HepG2 (cell line): ENCODE data around the gene TNFRSF18. TPM values are rescaled to one million over a fixed set of nuclear protein-coding genes. Genes with fewer than 3 reads are reported as not detected.

Experiments used
- ATAC-seq: fragments of 200-7000 bp; cut with Tn5 transposase; 3 replicates; pipeline ENCODE4 v1.9.1; 2020; ENCODE audit warnings: mild to moderate bottlenecking, moderate library complexity
- BruUV-seq: library from RNA; stranded (reverse); fragments of 400-500 nt; replicated peaks from 2 replicates; lab custom pipeline; 2021; lab: Mats Ljungman, UMichigan
- CTCF ChIA-PET: fragments of 300-600 bp; formaldehyde crosslinking; extraction: SDS; loops from one replicate; lab custom pipeline; 2021; ENCODE audit warnings: low total read pairs, inconsistent platforms, low intra/inter-chr PET ratio; lab: Yijun Ruan, JAX
- POLR2A ChIA-PET: fragments of 350-600 bp; sonication (Branson Sonifier 250); formaldehyde crosslinking; loops from one replicate; lab custom pipeline; 2020; ENCODE audit warnings: antibody characterized with exemption, inconsistent platforms; lab: Yijun Ruan, JAX
- DNase-seq: peaks from one replicate; pipeline ENCODE4 v3.0.0-alpha.2; 2015; ENCODE audit warnings: low spot score
- FAIRE-seq: peaks from 3 replicates; lab custom pipeline; 2011; peaks lifted over from hg19 to GRCh38; lab: Jason Lieb, UNC
- H2AFZ ChIP-seq: one replicate; pipeline ENCODE4 v1.6.1; 2011; ENCODE audit warnings: low read length, inconsistent platforms
- H3K27ac ChIP-seq: fragments of 300-600 bp; 3 replicates; pipeline ENCODE4 v1.8.0; 2011; ENCODE audit warnings: mixed run types, mild to moderate bottlenecking, mixed read lengths, low read length, inconsistent platforms; ENCODE audit not compliant: insufficient read depth; ENCODE audit errors: extremely low read length
- H3K27me3 ChIP-seq, 2 experiments: fragments of 200-600 bp in 1 of 2; 2 replicates in 1 of 2; 3 replicates in 1 of 2; pipeline versions ENCODE4 v1.6.0 to v1.8.0; 2011; ENCODE audit warnings: low read length in 2 of 2, mild to moderate bottlenecking in 2 of 2, moderate library complexity in 2 of 2, inconsistent platforms in 1 of 2; ENCODE audit not compliant: insufficient read depth in 2 of 2, control insufficient read depth in 1 of 2
- H3K36me3 ChIP-seq, 2 experiments: fragments of 200-600 bp in 1 of 2; replicated peaks in 1 of 2; 2 replicates in 1 of 2; 3 replicates in 1 of 2; pipeline versions ENCODE4 v1.5.1 to v1.8.0; 2011; ENCODE audit warnings: low read length in 2 of 2, inconsistent platforms in 1 of 2; ENCODE audit not compliant: insufficient read depth in 2 of 2, control insufficient read depth in 1 of 2
- H3K4me1 ChIP-seq: 2 replicates; pipeline ENCODE4 v1.5.1; 2012; ENCODE audit warnings: low read length, inconsistent platforms; ENCODE audit not compliant: insufficient read depth
- H3K4me2 ChIP-seq: 2 replicates; pipeline ENCODE4 v1.6.0; 2011; ENCODE audit warnings: low read depth, low read length, inconsistent platforms
- H3K4me3 ChIP-seq, 3 experiments: fragments of 200-600 bp in 1 of 3; sonication (generic), shearing (Covaris generic) in 1 of 3; replicated peaks in 1 of 3; 2 replicates each; pipeline ENCODE4 v1.5.1; 2011 to 2016; ENCODE audit warnings: low read length in 3 of 3, inconsistent platforms in 2 of 3, low read depth in 2 of 3, mild to moderate bottlenecking in 2 of 3, control low read depth in 1 of 3, mixed read lengths in 1 of 3; ENCODE audit not compliant: insufficient read depth in 1 of 3
- H3K79me2 ChIP-seq: one replicate; pipeline ENCODE4 v1.6.1; 2011; ENCODE audit warnings: low read length, inconsistent platforms; ENCODE audit not compliant: insufficient read depth
- H3K9ac ChIP-seq: 2 replicates; pipeline ENCODE4 v1.6.0; 2011; ENCODE audit warnings: mild to moderate bottlenecking, low read depth, low read length, inconsistent platforms; ENCODE audit not compliant: insufficient read depth
- H3K9me3 ChIP-seq: 2 replicates; pipeline ENCODE4 v1.5.1; 2012; ENCODE audit warnings: mild to moderate bottlenecking, low read length
- H4K20me1 ChIP-seq: 2 replicates; pipeline ENCODE4 v1.6.0; 2011; ENCODE audit warnings: inconsistent platforms, mild to moderate bottlenecking, low read length, moderate library complexity; ENCODE audit not compliant: insufficient read depth
- DR1 ChIP-seq: sonication (generic); formaldehyde crosslinking; IDR thresholded peaks from 2 replicates; pipeline ENCODE4 v1.8.0; 2021; ENCODE audit warnings: mild to moderate bottlenecking, missing genetic modification reagents, inconsistent platforms
- GATAD1 ChIP-seq: IDR thresholded peaks from 2 replicates; pipeline ENCODE4 v1.6.1; 2016; ENCODE audit warnings: missing genetic modification reagents, missing compliant biosample characterization
- GZF1 ChIP-seq: sonication (generic); formaldehyde crosslinking; IDR thresholded peaks from 2 replicates; pipeline ENCODE4 v1.5.1; 2020; ENCODE audit warnings: mild to moderate bottlenecking, missing genetic modification reagents
- HOXA3 ChIP-seq: sonication (generic); formaldehyde crosslinking; IDR thresholded peaks from 2 replicates; pipeline ENCODE4 v1.5.0; 2020; ENCODE audit warnings: missing genetic modification reagents
- MAFF ChIP-seq: IDR thresholded peaks from 2 replicates; pipeline ENCODE4 v1.6.1; 2011; ENCODE audit warnings: low read depth, low read length, improper control_type of control experiment
- POGZ ChIP-seq: sonication (generic); formaldehyde crosslinking; IDR thresholded peaks from 2 replicates; pipeline ENCODE4 v1.4.0; 2020; ENCODE audit warnings: mild to moderate bottlenecking, missing genetic modification reagents
- SMARCC2 ChIP-seq: fragments of 450-650 bp; IDR thresholded peaks from 2 replicates; pipeline ENCODE4 v1.6.1; 2017; ENCODE audit warnings: antibody characterized with exemption, mild to moderate bottlenecking
- TRIM24 ChIP-seq: sonication (generic); formaldehyde crosslinking; IDR thresholded peaks from 2 replicates; pipeline ENCODE4 v1.8.0; 2022; ENCODE audit warnings: mild to moderate bottlenecking, missing genetic modification reagents
- ZFP1 ChIP-seq: IDR thresholded peaks from 2 replicates; pipeline ENCODE4 v1.6.1; 2016
- ZFP36L1 ChIP-seq: sonication (generic); formaldehyde crosslinking; IDR thresholded peaks from 2 replicates; pipeline ENCODE4 v1.8.0; 2022; ENCODE audit warnings: mild to moderate bottlenecking, missing genetic modification reagents, moderate library complexity
- ZKSCAN8 ChIP-seq: IDR thresholded peaks from 2 replicates; pipeline ENCODE4 v1.6.1; 2016; ENCODE audit warnings: borderline replicate concordance, missing genetic modification reagents, missing compliant biosample characterization
- ZNF383 ChIP-seq: sonication (generic); formaldehyde crosslinking; IDR thresholded peaks from 2 replicates; pipeline ENCODE4 v1.4.0; 2020; ENCODE audit warnings: missing genetic modification reagents, mild to moderate bottlenecking, borderline replicate concordance
- ZNF572 ChIP-seq: sonication (generic); formaldehyde crosslinking; IDR thresholded peaks from 2 replicates; pipeline ENCODE4 v1.5.1; 2020; ENCODE audit warnings: mild to moderate bottlenecking, missing genetic modification reagents
- ZNF713 ChIP-seq: sonication (generic); formaldehyde crosslinking; IDR thresholded peaks from 2 replicates; pipeline ENCODE4 v1.4.0; 2020; ENCODE audit warnings: mild to moderate bottlenecking, missing genetic modification reagents
- WGBS: methylation state at CpG from one replicate; pipeline ENCODE4 v1.1.6; 2017; ENCODE audit warnings: low lambda C conversion rate; 5-methylcytosine and 5-hydroxymethylcytosine counted together
- in situ Hi-C: cut with HindIII; loops from 2 replicates; pipeline ENCODE4 v1.10.0; 2017; ENCODE audit warnings: low pct_unique_long_range_greater_than_20kb; ENCODE audit not compliant: extremely low pct_ligation_motif_present
- intact Hi-C: fragments of 100-400 bp; cut with micrococcal nuclease; formaldehyde crosslinking; loops from one replicate; pipeline ENCODE4 v1.10.0; 2022; ENCODE audit not compliant: unreplicated experiment
- polyA plus RNA-seq, 8 experiments: library from polyadenylated mRNA; depleted of rRNA in 3 of 8; stranded (reverse) in 7 of 8; unstranded in 1 of 8; fragments of >200 nt; fragmentation: Illumina TruSeq in 4 of 8; extraction: Trizol in 4 of 8; gene quantifications; 2 replicates each; pipeline versions ENCODE4 v1.2.1 to v1.2.3, GENCODE V29; 2011 to 2016; ENCODE audit warnings: low read depth in 4 of 8, missing spikeins in 1 of 8, mixed read lengths in 1 of 8; ENCODE audit not compliant: insufficient read depth in 1 of 8
- total RNA-seq, 5 experiments: library from RNA; depleted of rRNA; stranded (reverse); fragments of >200 nt; fragmentation: Illumina TruSeq; extraction: Trizol; gene quantifications; 2 replicates each; pipeline ENCODE4 v1.2.3, GENCODE V29; 2016; ENCODE audit warnings: low read depth in 1 of 5
- TF ChIP-seq, protein P1 (sequence below): IDR thresholded peaks from 2 replicates; pipeline ENCODE4 v1.6.1; 2016; ENCODE audit warnings: low read depth, missing genetic modification reagents, missing compliant biosample characterization
- TF ChIP-seq, protein P2 (sequence below): sonication (generic); formaldehyde crosslinking; IDR thresholded peaks from 2 replicates; pipeline ENCODE4 v1.9.0; 2021; ENCODE audit warnings: missing genetic modification reagents, mild to moderate bottlenecking, borderline replicate concordance
- TF ChIP-seq, protein P3 (sequence below): sonication (generic); formaldehyde crosslinking; IDR thresholded peaks from 2 replicates; pipeline ENCODE4 v1.4.0; 2020; ENCODE audit warnings: mild to moderate bottlenecking, missing genetic modification reagents

The TNFRSF18 gene
- total and polyA plus RNA-seq, 2 of the 13 experiments (the other 11 are each of a cell fraction or from before 2014, with no cell fraction given): not detected

DNA sequence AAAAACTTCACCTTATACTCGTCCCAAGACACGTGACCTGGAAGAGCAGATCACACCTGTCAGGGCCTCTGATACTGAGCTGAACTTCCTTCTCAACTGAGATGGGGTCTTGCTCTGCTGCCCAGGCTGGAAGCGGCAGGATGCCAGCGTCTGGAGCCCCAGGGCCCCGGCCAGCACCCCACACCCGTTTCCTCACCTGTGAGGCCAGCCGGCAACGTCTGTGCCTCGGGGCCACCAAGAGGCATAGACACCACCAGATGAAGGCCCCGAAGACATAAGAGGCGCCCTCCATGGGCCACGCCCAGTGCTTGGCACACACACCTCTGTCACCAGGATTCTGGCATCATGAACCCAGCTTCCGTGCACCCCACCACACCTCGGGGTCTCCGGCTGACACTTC is 16.9 kb upstream of the TNFRSF18 start:
- WGBS: 96% methylated on average over 8 of the region's 15 CpGs
- ATAC-seq (no peak), DNase-seq (no peak), FAIRE-seq (no peak)
- Histone ChIP-seq H3K4me1 (no peaks in the 10 kb centered on the region), H3K4me3 (no peak overlapping the region), H3K9ac (no peak overlapping the region), H3K4me2 (no peak overlapping the region), H3K36me3 (peaks cover 34 to 74% of the 10 kb centered on the region in 2 experiments), H3K79me2 (peaks cover 20% of the 10 kb centered on the region), H4K20me1 (0 out of 2 replicates have a peak, but pooled peaks cover 7% of the 10 kb centered on the region), H3K27me3 (no peaks in the 10 kb centered on the region), H3K9me3 (no peaks in the 10 kb centered on the region), H2AFZ (no peak overlapping the region), H3K27ac (no peak overlapping the region)
- ChIA-PET POLR2A (no interaction called here), CTCF (no interaction called here)
- intact Hi-C loops (no loop called here), in situ Hi-C loops (no loop called here)
- BruUV-seq: no TSS peak
- TF ChIP-seq POGZ (CRISPR knock-in tag) (no peak), TRIM24 (CRISPR knock-in tag) (no peak), MAFF (no peak), ZNF713 (CRISPR knock-in tag) (no peak), HOXA3 (no peak), ZKSCAN8 (CRISPR knock-in tag) (no peak), DR1 (no peak), SMARCC2 (no peak), GATAD1 (CRISPR knock-in tag) (no peak), ZNF572 (CRISPR knock-in tag) (no peak), ZNF383 (CRISPR knock-in tag) (no peak), GZF1 (CRISPR knock-in tag) (no peak), ZFP36L1 (no peak), ZFP1 (no peak)
- TF ChIP-seq, protein P1, sequence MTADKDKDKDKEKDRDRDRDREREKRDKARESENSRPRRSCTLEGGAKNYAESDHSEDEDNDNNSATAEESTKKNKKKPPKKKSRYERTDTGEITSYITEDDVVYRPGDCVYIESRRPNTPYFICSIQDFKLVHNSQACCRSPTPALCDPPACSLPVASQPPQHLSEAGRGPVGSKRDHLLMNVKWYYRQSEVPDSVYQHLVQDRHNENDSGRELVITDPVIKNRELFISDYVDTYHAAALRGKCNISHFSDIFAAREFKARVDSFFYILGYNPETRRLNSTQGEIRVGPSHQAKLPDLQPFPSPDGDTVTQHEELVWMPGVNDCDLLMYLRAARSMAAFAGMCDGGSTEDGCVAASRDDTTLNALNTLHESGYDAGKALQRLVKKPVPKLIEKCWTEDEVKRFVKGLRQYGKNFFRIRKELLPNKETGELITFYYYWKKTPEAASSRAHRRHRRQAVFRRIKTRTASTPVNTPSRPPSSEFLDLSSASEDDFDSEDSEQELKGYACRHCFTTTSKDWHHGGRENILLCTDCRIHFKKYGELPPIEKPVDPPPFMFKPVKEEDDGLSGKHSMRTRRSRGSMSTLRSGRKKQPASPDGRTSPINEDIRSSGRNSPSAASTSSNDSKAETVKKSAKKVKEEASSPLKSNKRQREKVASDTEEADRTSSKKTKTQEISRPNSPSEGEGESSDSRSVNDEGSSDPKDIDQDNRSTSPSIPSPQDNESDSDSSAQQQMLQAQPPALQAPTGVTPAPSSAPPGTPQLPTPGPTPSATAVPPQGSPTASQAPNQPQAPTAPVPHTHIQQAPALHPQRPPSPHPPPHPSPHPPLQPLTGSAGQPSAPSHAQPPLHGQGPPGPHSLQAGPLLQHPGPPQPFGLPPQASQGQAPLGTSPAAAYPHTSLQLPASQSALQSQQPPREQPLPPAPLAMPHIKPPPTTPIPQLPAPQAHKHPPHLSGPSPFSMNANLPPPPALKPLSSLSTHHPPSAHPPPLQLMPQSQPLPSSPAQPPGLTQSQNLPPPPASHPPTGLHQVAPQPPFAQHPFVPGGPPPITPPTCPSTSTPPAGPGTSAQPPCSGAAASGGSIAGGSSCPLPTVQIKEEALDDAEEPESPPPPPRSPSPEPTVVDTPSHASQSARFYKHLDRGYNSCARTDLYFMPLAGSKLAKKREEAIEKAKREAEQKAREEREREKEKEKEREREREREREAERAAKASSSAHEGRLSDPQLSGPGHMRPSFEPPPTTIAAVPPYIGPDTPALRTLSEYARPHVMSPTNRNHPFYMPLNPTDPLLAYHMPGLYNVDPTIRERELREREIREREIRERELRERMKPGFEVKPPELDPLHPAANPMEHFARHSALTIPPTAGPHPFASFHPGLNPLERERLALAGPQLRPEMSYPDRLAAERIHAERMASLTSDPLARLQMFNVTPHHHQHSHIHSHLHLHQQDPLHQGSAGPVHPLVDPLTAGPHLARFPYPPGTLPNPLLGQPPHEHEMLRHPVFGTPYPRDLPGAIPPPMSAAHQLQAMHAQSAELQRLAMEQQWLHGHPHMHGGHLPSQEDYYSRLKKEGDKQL (CRISPR knock-in tag): no peak
- TF ChIP-seq, protein P2, sequence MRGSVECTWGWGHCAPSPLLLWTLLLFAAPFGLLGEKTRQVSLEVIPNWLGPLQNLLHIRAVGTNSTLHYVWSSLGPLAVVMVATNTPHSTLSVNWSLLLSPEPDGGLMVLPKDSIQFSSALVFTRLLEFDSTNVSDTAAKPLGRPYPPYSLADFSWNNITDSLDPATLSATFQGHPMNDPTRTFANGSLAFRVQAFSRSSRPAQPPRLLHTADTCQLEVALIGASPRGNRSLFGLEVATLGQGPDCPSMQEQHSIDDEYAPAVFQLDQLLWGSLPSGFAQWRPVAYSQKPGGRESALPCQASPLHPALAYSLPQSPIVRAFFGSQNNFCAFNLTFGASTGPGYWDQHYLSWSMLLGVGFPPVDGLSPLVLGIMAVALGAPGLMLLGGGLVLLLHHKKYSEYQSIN (CRISPR knock-in tag): no peak
- TF ChIP-seq, protein P3, sequence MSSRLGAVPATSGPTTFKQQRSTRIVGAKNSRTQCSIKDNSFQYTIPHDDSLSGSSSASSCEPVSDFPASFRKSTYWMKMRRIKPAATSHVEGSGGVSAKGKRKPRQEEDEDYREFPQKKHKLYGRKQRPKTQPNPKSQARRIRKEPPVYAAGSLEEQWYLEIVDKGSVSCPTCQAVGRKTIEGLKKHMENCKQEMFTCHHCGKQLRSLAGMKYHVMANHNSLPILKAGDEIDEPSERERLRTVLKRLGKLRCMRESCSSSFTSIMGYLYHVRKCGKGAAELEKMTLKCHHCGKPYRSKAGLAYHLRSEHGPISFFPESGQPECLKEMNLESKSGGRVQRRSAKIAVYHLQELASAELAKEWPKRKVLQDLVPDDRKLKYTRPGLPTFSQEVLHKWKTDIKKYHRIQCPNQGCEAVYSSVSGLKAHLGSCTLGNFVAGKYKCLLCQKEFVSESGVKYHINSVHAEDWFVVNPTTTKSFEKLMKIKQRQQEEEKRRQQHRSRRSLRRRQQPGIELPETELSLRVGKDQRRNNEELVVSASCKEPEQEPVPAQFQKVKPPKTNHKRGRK: no peak
